CD4-positive, alpha-beta T cell (primary cell): ENCODE results near the gene ATG7. TPM values are rescaled to one million over a fixed set of nuclear protein-coding genes. Genes with fewer than 3 reads are reported as not detected.

ENCODE experiments used
- ATAC-seq: fragments of 200-7000 bp; cut with Tn5 transposase; one replicate; pipeline ENCODE4 v1.10.0; 2022; ENCODE audit warnings: mild to moderate bottlenecking; ENCODE audit not compliant: poor library complexity
- CTCF ChIA-PET: fragments of 350-600 bp; sonication (Branson Sonifier 250); formaldehyde crosslinking; loops from one replicate; lab custom pipeline; 2021; ENCODE audit warnings: antibody characterized with exemption, inconsistent platforms; lab: Charles Lee
- POLR2A ChIA-PET: fragments of 350-600 bp; sonication (Branson Sonifier 250); formaldehyde crosslinking; loops from one replicate; lab custom pipeline; 2021; ENCODE audit warnings: antibody characterized with exemption, inconsistent platforms; lab: Charles Lee
- DNase-seq, 14 experiments: peaks; one replicate each; pipeline ENCODE4 v3.0.0-alpha.2; 2013 to 2020; ENCODE audit warnings: mixed read lengths in 2 of 14
- H3K27ac ChIP-seq, 2 donors: one replicate each; pipeline versions ENCODE4 v1.5.1 to v1.7.0; 2013; ENCODE audit warnings: low read length in 2 of 2, low read depth in 1 of 2, mild to moderate bottlenecking in 1 of 2
- H3K27me3 ChIP-seq, 2 experiments: 1 replicate in 1 of 2; 2 replicates in 1 of 2; pipeline versions ENCODE4 v1.6.1 to v1.7.0; 2013; ENCODE audit warnings: low read length in 2 of 2, control low read depth in 1 of 2, mild to moderate bottlenecking in 1 of 2, moderate library complexity in 1 of 2; ENCODE audit not compliant: insufficient read depth in 2 of 2, control insufficient read depth in 1 of 2
- H3K36me3 ChIP-seq: one replicate; pipeline ENCODE4 v1.6.1; 2013; ENCODE audit warnings: low read length, control low read depth; ENCODE audit not compliant: insufficient read depth
- H3K4me1 ChIP-seq: one replicate; pipeline ENCODE4 v1.6.1; 2013; ENCODE audit warnings: low read length, control low read depth; ENCODE audit not compliant: insufficient read depth
- H3K4me3 ChIP-seq: one replicate; pipeline ENCODE4 v1.5.1; 2013; ENCODE audit warnings: mild to moderate bottlenecking, low read length, moderate library complexity
- H3K9me3 ChIP-seq, 2 experiments: 1 replicate in 1 of 2; 2 replicates in 1 of 2; pipeline versions ENCODE4 v1.6.1 to v1.7.0; 2013; ENCODE audit warnings: low read length in 2 of 2, mild to moderate bottlenecking in 2 of 2, control low read depth in 1 of 2, moderate library complexity in 1 of 2; ENCODE audit not compliant: control insufficient read depth in 1 of 2, insufficient read depth in 1 of 2
- H3K27ac Mint-ChIP-seq: one replicate; pipeline ENCODE4 v1.8.0; 2020; ENCODE audit warnings: mixed read lengths
- H3K27me3 Mint-ChIP-seq: one replicate; pipeline ENCODE4 v1.8.0; 2021; ENCODE audit warnings: mixed read lengths
- H3K36me3 Mint-ChIP-seq: one replicate; pipeline ENCODE4 v1.8.0; 2021; ENCODE audit warnings: low read depth, mixed read lengths
- H3K4me1 Mint-ChIP-seq: one replicate; pipeline ENCODE4 v1.8.0; 2021; ENCODE audit warnings: low read depth, mixed read lengths
- H3K4me3 Mint-ChIP-seq: one replicate; pipeline ENCODE4 v1.8.0; 2020; ENCODE audit warnings: mild to moderate bottlenecking, mixed read lengths
- H3K9me3 Mint-ChIP-seq: one replicate; pipeline ENCODE4 v1.8.0; 2020; ENCODE audit warnings: mixed read lengths
- CTCF ChIP-seq: fragments of 200-600 bp; IDR thresholded peaks from one replicate; pipeline ENCODE4 v1.8.0; 2022; ENCODE audit warnings: antibody characterized with exemption, mild to moderate bottlenecking
- intact Hi-C, 2 experiments: fragments of 100-400 bp; cut with DNase I in 1 of 2; cut with micrococcal nuclease in 1 of 2; formaldehyde crosslinking; loops; one replicate each; pipeline versions ENCODE4 v1.15.1 to v1.9.0; 2023 to 2025; cut with DNase I, micrococcal nuclease
- total RNA-seq, 174 experiments: library from RNA in 2 of 174; stranded (reverse) in 2 of 174; gene quantifications; one replicate each; pipeline ENCODE4 v1.2.3 and lab custom pipeline; 2021 to 2026

Gene ATG7
- total RNA-seq, 2 experiments from 2014 or later: 21.4 to 25.7 TPM

GRCh38 chr3:11382146-11382745 lies 110.0 kb downstream of the ATG7 start:
- CTCF ChIA-PET: no interaction called here
- no peaks in the 10 kb centered on the region for H3K9me3 Mint-ChIP-seq
- TF ChIP-seq CTCF: no peak

GRCh38 chr3:11384074-11384473 lies 111.9 kb downstream of the ATG7 start:
- H3K36me3 Mint-ChIP-seq: peaks cover 36% of the 10 kb centered on the region
- Histone ChIP-seq H3K4me3 (no peak overlapping the region), H3K4me1 (no peaks in the 10 kb centered on the region), H3K36me3 (peaks cover 19% of the 10 kb centered on the region), H3K9me3 (no peaks in the 10 kb centered on the region), H3K27ac (no peak overlapping the region), H3K27me3 (no peaks in the 10 kb centered on the region)
- ATAC-seq: no peak
- intact Hi-C loops: no loop called here
- H3K9me3 Mint-ChIP-seq: no peaks in the 10 kb centered on the region
- no peak overlapping the region for H3K27ac Mint-ChIP-seq
- no peak for DNase-seq
- ChIA-PET CTCF (no interaction called here), POLR2A (no interaction called here)
- no peak overlapping the region for H3K4me3 Mint-ChIP-seq
- H3K27me3 Mint-ChIP-seq: no peaks in the 10 kb centered on the region
- H3K4me1 Mint-ChIP-seq: no peaks in the 10 kb centered on the region
- TF ChIP-seq CTCF: no peak

More at GRCh38 chr3:11382146-11382745, 110.0 kb downstream of the ATG7 start:
- Histone ChIP-seq H3K27me3 (no peaks in the 10 kb centered on the region), H3K4me3 (no peak overlapping the region), H3K27ac (no peak overlapping the region), H3K9me3 (no peaks in the 10 kb centered on the region), H3K4me1 (no peaks in the 10 kb centered on the region), H3K36me3 (peaks cover 19% of the 10 kb centered on the region)
- Mint-ChIP-seq H3K27ac (no peak overlapping the region), H3K4me3 (no peak overlapping the region), H3K36me3 (peaks cover 38% of the 10 kb centered on the region), H3K27me3 (no peaks in the 10 kb centered on the region), H3K4me1 (no peaks in the 10 kb centered on the region)
- intact Hi-C loops: no loop called here
- ATAC-seq (no peak), DNase-seq (no peak)
- POLR2A ChIA-PET: no interaction called here

- intact Hi-C loops: no loop called here
- Mint-ChIP-seq H3K36me3 (peaks cover 33% of the 10 kb centered on the region), H3K27me3 (no peaks in the 10 kb centered on the region), H3K27ac (no peak overlapping the region), H3K4me1 (peaks cover 10% of the 10 kb centered on the region), H3K9me3 (no peaks in the 10 kb centered on the region), H3K4me3 (no peak overlapping the region)
- CTCF ChIA-PET: no interaction called here
- ATAC-seq: no peak
- no peak overlapping the region for H3K27ac ChIP-seq
- DNase-seq: no peak
- TF ChIP-seq CTCF: no peak
- no peaks in the 10 kb centered on the region for H3K4me1 ChIP-seq
- POLR2A ChIA-PET: no interaction called here
- no peak overlapping the region for H3K4me3 ChIP-seq
- H3K9me3 ChIP-seq: no peaks in the 10 kb centered on the region
- no peaks in the 10 kb centered on the region for H3K27me3 ChIP-seq
- peaks cover 19% of the 10 kb centered on the region for H3K36me3 ChIP-seq
Measured at GRCh38 chr3:11385326-11385725, 113.1 kb downstream of the ATG7 start.
